Neural cell (in vitro differentiated cells): ENCODE data around the gene BCOR. TPM values are rescaled to one million over a fixed set of nuclear protein-coding genes. Genes with fewer than 3 reads are reported as not detected.

Experiments
- H2AFZ ChIP-seq: fragments of 200-600, 300-800 bp; sonication (generic), shearing (Covaris generic); 2 replicates; pipeline ENCODE4 v1.6.0; 2014; ENCODE audit warnings: low read depth, mild to moderate bottlenecking, antibody characterized with exemption, low read length, moderate library complexity
- H3F3A ChIP-seq: fragments of 200-600 bp; shearing (Covaris generic); 2 replicates; pipeline ENCODE4 v1.6.1; 2016; ENCODE audit warnings: mild to moderate bottlenecking, moderate library complexity, mixed read lengths, antibody characterized with exemption, low read length; ENCODE audit not compliant: insufficient read depth, poor library complexity, severe bottlenecking
- H3K27ac ChIP-seq: fragments of 200-600, 300-800 bp; sonication (generic), shearing (Covaris generic); 2 replicates; pipeline ENCODE4 v1.5.1; 2014; ENCODE audit warnings: mild to moderate bottlenecking, low read length, moderate library complexity
- H3K27me3 ChIP-seq: fragments of 300-800, 200-600 bp; sonication (generic), shearing (Covaris generic); 2 replicates; pipeline ENCODE4 v1.6.0; 2014; ENCODE audit warnings: mild to moderate bottlenecking, low read depth, low read length, moderate library complexity; ENCODE audit not compliant: insufficient read depth
- H3K36me3 ChIP-seq: fragments of 300-800, 200-600 bp; sonication (generic), shearing (Covaris generic); 2 replicates; pipeline ENCODE4 v1.5.1; 2014; ENCODE audit warnings: mild to moderate bottlenecking, antibody characterized with exemption, low read length, moderate library complexity; ENCODE audit not compliant: insufficient read depth
- H3K4me2 ChIP-seq: fragments of 300-800, 200-600 bp; sonication (generic), shearing (Covaris generic); 2 replicates; pipeline ENCODE4 v1.6.0; 2014; ENCODE audit warnings: mild to moderate bottlenecking, low read length
- H3K4me3 ChIP-seq: fragments of 300-800, 200-600 bp; sonication (generic), shearing (Covaris generic); 2 replicates; pipeline ENCODE4 v1.5.1; 2014; ENCODE audit warnings: mild to moderate bottlenecking, low read length, moderate library complexity
- H3K79me2 ChIP-seq: fragments of 200-600 bp; shearing (Covaris generic); replicated peaks from 2 replicates; pipeline ENCODE4 v1.6.0; 2014; ENCODE audit warnings: mild to moderate bottlenecking, low read length, moderate library complexity; ENCODE audit not compliant: insufficient read depth
- H3K9ac ChIP-seq: fragments of 300-800, 200-600 bp; sonication (generic), shearing (Covaris generic); 2 replicates; pipeline ENCODE4 v1.6.1; 2016; ENCODE audit warnings: mild to moderate bottlenecking, low read length, mixed read lengths
- H3K9me2 ChIP-seq: fragments of 200-600 bp; shearing (Covaris generic); 2 replicates; pipeline ENCODE4 v1.6.1; 2016; ENCODE audit warnings: mild to moderate bottlenecking, low read length, mixed read lengths; ENCODE audit not compliant: insufficient read depth
- H3K9me3 ChIP-seq: fragments of 200-600, 300-800 bp; sonication (generic), shearing (Covaris generic); 2 replicates; pipeline ENCODE4 v1.6.1; 2016; ENCODE audit warnings: mild to moderate bottlenecking, mixed run types, low read length, moderate library complexity, mixed read lengths
- H4K20me1 ChIP-seq: fragments of 200-600 bp; shearing (Covaris generic); 2 replicates; pipeline ENCODE4 v1.6.1; 2016; ENCODE audit warnings: mild to moderate bottlenecking, mixed run types; ENCODE audit not compliant: insufficient read depth
- EP300 ChIP-seq: fragments of 450-650 bp; conservative IDR thresholded peaks from 2 replicates; pipeline ENCODE4 v1.6.1; 2014; ENCODE audit warnings: antibody characterized with exemption, mild to moderate bottlenecking, moderate library complexity; ENCODE audit not compliant: poor library complexity, severe bottlenecking
- EZH2 ChIP-seq: fragments of 200-600, 300-800 bp; shearing (Covaris generic), sonication (generic); IDR thresholded peaks from 2 replicates; pipeline ENCODE4 v1.6.1; 2014; ENCODE audit warnings: antibody characterized with exemption, low read length, borderline replicate concordance, mild to moderate bottlenecking; ENCODE audit not compliant: insufficient read depth, poor library complexity, severe bottlenecking
- MXI1 ChIP-seq: fragments of 450-650 bp; conservative IDR thresholded peaks from 2 replicates; pipeline ENCODE4 v1.6.1; 2014; ENCODE audit warnings: antibody characterized with exemption, mild to moderate bottlenecking; ENCODE audit not compliant: poor library complexity, severe bottlenecking
- POLR2AphosphoS5 ChIP-seq: IDR thresholded peaks from 2 replicates; pipeline ENCODE4 v1.6.1; 2012
- RAD21 ChIP-seq: fragments of 450-650 bp; conservative IDR thresholded peaks from 2 replicates; pipeline ENCODE4 v1.6.1; 2014; ENCODE audit warnings: antibody characterized with exemption, mild to moderate bottlenecking, moderate library complexity
- SMC3 ChIP-seq: fragments of 450-650 bp; conservative IDR thresholded peaks from 2 replicates; pipeline ENCODE4 v1.6.1; 2014; ENCODE audit warnings: antibody characterized with exemption, mild to moderate bottlenecking, moderate library complexity; ENCODE audit not compliant: poor library complexity
- TAF1 ChIP-seq: IDR thresholded peaks from 2 replicates; pipeline ENCODE4 v1.6.1; 2012; ENCODE audit warnings: low read depth
- polyA plus RNA-seq: library from polyadenylated mRNA; depleted of rRNA; stranded (reverse); fragments of >200 nt; gene quantifications from 2 replicates; pipeline ENCODE4 v1.2.3, GENCODE V29; 2014
- TF ChIP-seq, protein P1 (sequence below): fragments of 450-650 bp; IDR thresholded peaks from 2 replicates; pipeline ENCODE4 v1.5.1; 2014; ENCODE audit warnings: antibody characterized with exemption, mild to moderate bottlenecking, moderate library complexity; ENCODE audit not compliant: poor library complexity, severe bottlenecking
- TF ChIP-seq, protein P2 (sequence below): IDR thresholded peaks from 2 replicates; pipeline ENCODE4 v1.6.1; 2012; ENCODE audit warnings: borderline replicate concordance

BCOR gene
- polyA plus RNA-seq, 1 donor from 2014 or later: 18.0 TPM

DNA sequence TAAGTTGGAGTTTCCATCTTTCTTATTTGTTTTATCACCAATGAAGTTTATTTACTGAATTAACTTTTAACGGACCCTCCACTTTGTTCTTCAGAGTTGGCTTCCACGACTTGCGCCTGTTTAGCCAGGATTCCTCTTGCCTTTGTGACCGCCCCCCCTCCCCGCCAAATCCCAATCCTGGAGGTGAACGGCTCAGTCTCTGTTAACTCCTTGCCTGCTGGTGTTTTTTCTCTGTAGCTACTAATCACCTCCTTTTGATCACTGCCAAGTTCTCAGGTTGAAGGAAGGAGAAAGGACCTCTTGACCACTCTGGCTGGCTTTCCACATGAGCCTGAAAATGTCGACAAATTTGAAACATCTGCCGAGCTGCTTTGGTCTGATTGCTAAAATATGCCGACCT, 46.8 kb upstream of the BCOR start:
- H3K9ac ChIP-seq: peak overlapping the region; percentile 65
- H4K20me1 ChIP-seq: no peaks in the 10 kb centered on the region
- no peak overlapping the region for H3K4me2 ChIP-seq
- H3K36me3 ChIP-seq: no peaks in the 10 kb centered on the region
- TF ChIP-seq POLR2AphosphoS5: no peak
- no peak for TF ChIP-seq MXI1
- TF ChIP-seq, protein P1, sequence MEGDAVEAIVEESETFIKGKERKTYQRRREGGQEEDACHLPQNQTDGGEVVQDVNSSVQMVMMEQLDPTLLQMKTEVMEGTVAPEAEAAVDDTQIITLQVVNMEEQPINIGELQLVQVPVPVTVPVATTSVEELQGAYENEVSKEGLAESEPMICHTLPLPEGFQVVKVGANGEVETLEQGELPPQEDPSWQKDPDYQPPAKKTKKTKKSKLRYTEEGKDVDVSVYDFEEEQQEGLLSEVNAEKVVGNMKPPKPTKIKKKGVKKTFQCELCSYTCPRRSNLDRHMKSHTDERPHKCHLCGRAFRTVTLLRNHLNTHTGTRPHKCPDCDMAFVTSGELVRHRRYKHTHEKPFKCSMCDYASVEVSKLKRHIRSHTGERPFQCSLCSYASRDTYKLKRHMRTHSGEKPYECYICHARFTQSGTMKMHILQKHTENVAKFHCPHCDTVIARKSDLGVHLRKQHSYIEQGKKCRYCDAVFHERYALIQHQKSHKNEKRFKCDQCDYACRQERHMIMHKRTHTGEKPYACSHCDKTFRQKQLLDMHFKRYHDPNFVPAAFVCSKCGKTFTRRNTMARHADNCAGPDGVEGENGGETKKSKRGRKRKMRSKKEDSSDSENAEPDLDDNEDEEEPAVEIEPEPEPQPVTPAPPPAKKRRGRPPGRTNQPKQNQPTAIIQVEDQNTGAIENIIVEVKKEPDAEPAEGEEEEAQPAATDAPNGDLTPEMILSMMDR: no peak
- TF ChIP-seq TAF1: no peak
- no peak for TF ChIP-seq EZH2
- no peak for TF ChIP-seq EP300
- TF ChIP-seq SMC3: no peak
- no peak for TF ChIP-seq RAD21
- TF ChIP-seq, protein P2, sequence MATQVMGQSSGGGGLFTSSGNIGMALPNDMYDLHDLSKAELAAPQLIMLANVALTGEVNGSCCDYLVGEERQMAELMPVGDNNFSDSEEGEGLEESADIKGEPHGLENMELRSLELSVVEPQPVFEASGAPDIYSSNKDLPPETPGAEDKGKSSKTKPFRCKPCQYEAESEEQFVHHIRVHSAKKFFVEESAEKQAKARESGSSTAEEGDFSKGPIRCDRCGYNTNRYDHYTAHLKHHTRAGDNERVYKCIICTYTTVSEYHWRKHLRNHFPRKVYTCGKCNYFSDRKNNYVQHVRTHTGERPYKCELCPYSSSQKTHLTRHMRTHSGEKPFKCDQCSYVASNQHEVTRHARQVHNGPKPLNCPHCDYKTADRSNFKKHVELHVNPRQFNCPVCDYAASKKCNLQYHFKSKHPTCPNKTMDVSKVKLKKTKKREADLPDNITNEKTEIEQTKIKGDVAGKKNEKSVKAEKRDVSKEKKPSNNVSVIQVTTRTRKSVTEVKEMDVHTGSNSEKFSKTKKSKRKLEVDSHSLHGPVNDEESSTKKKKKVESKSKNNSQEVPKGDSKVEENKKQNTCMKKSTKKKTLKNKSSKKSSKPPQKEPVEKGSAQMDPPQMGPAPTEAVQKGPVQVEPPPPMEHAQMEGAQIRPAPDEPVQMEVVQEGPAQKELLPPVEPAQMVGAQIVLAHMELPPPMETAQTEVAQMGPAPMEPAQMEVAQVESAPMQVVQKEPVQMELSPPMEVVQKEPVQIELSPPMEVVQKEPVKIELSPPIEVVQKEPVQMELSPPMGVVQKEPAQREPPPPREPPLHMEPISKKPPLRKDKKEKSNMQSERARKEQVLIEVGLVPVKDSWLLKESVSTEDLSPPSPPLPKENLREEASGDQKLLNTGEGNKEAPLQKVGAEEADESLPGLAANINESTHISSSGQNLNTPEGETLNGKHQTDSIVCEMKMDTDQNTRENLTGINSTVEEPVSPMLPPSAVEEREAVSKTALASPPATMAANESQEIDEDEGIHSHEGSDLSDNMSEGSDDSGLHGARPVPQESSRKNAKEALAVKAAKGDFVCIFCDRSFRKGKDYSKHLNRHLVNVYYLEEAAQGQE: no peak
- H3K9me3 ChIP-seq: no peaks in the 10 kb centered on the region
- H2AFZ ChIP-seq: no peak overlapping the region
- peak overlapping the region; percentile 67 for H3K4me3 ChIP-seq
- H3K9me2 ChIP-seq: no peaks in the 10 kb centered on the region
- peaks cover 6% of the 10 kb centered on the region for H3K27me3 ChIP-seq
- no peak overlapping the region for H3K27ac ChIP-seq
- no peaks in the 10 kb centered on the region for H3F3A ChIP-seq
- H3K79me2 ChIP-seq: no peaks in the 10 kb centered on the region

DNA sequence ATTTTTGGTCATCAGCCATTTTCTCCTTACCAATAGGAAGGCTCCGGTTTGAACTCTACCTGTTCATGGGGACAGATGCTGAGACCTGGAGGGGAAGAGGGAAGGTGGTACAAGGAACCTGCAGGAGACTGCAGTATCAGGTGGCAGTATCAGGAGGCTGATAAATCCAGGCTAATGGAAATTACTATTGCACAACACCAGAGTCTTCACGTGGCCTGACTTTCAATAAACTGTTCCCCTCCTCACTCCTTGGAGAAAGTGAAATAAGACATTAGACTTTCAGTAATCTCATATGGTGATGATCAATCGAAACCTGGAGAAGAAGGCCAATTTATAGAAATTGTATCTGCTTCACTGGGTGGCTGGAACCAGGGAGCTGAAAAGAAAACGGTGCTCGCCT, 46.2 kb upstream of the BCOR start:
- H3K4me3 ChIP-seq: no peak overlapping the region
- no peak overlapping the region for H3K27ac ChIP-seq
- H3K4me2 ChIP-seq: no peak overlapping the region
- TF ChIP-seq, protein P2: no peak
- TF ChIP-seq POLR2AphosphoS5: no peak
- TF ChIP-seq, protein P1: no peak
- no peak overlapping the region for H3K9ac ChIP-seq
- no peak overlapping the region for H2AFZ ChIP-seq
- no peaks in the 10 kb centered on the region for H3K79me2 ChIP-seq
- H3K36me3 ChIP-seq: no peaks in the 10 kb centered on the region
- H3K9me3 ChIP-seq: no peaks in the 10 kb centered on the region
- no peaks in the 10 kb centered on the region for H3K9me2 ChIP-seq
- H3F3A ChIP-seq: no peaks in the 10 kb centered on the region
- H3K27me3 ChIP-seq: peaks cover 6% of the 10 kb centered on the region
- H4K20me1 ChIP-seq: no peaks in the 10 kb centered on the region
